ENCODE results near the gene KCNMA1.

KCNMA1 gene

GRCh38 chr10:77031531-77032187 lies 605.9 kb downstream of the KCNMA1 start:
- no peak for FAIRE-seq
- no peak for TF ChIP-seq CTCF (IDR thresholded peaks at IDR 0.05; ENCODE audit: insufficient read depth, missing control alignments)
- no peak for DNase-seq (ENCODE audit: insufficient read length, low spot score)

- no peak for FAIRE-seq
- TF ChIP-seq CTCF (IDR thresholded peaks at IDR 0.05; ENCODE audit: insufficient read depth, missing control alignments), result no peak
- DNase-seq (ENCODE audit: insufficient read length, low spot score), result no peak
Measured at GRCh38 chr10:77030974-77031373, 606.6 kb downstream of the KCNMA1 start.

- no peak for TF ChIP-seq CTCF (IDR thresholded peaks at IDR 0.05; ENCODE audit: insufficient read depth, missing control alignments)
- FAIRE-seq (no peak), DNase-seq (ENCODE audit: insufficient read length, low spot score) (no peak)
Measured at GRCh38 chr10:77029777-77030717, 607.6 kb downstream of the KCNMA1 start.

GRCh38 chr10:77028042-77028441 lies 609.6 kb downstream of the KCNMA1 start:
- TF ChIP-seq CTCF (IDR thresholded peaks at IDR 0.05; ENCODE audit: insufficient read depth, missing control alignments), result no peak
- FAIRE-seq, result no peak
- DNase-seq (ENCODE audit: insufficient read length, low spot score), result no peak

GRCh38 chr10:77027576-77027975 lies 610.0 kb downstream of the KCNMA1 start:
- no peak for DNase-seq (ENCODE audit: insufficient read length, low spot score)
- no peak for FAIRE-seq
- no peak for TF ChIP-seq CTCF (IDR thresholded peaks at IDR 0.05; ENCODE audit: insufficient read depth, missing control alignments)

GRCh38 chr10:77027141-77027540 lies 610.5 kb downstream of the KCNMA1 start:
- no peak for DNase-seq (ENCODE audit: insufficient read length, low spot score)
- no peak for TF ChIP-seq CTCF (IDR thresholded peaks at IDR 0.05; ENCODE audit: insufficient read depth, missing control alignments)
- no peak for FAIRE-seq

- DNase-seq (ENCODE audit: insufficient read length, low spot score) (no peak), FAIRE-seq (no peak)
- no peak for TF ChIP-seq CTCF (IDR thresholded peaks at IDR 0.05; ENCODE audit: insufficient read depth, missing control alignments)
Measured at GRCh38 chr10:77026148-77026547, 611.5 kb downstream of the KCNMA1 start.

Measured in D721Med (cell line).